T-helper 2 cell treated with Interferon-gamma antibody and Interleukin-4, amounts not matched to agents 5 μg/mL and 100 μg/mL, for 36 hours (primary cell): ENCODE results near the gene TGM3.

Experiments used
- DNase-seq: peaks from one replicate; pipeline ENCODE4 v3.0.0; 2021; ENCODE audit warnings: low spot score
- H3K27ac Mint-ChIP-seq: one replicate; pipeline ENCODE4 v1.8.0; 2021; ENCODE audit warnings: mild to moderate bottlenecking, mixed read lengths
- H3K27me3 Mint-ChIP-seq: one replicate; pipeline ENCODE4 v1.8.0; 2021; ENCODE audit warnings: low read depth, mixed read lengths
- H3K36me3 Mint-ChIP-seq: one replicate; pipeline ENCODE4 v1.8.0; 2021; ENCODE audit warnings: low read depth, mixed read lengths
- H3K4me1 Mint-ChIP-seq: one replicate; pipeline ENCODE4 v1.8.0; 2021; ENCODE audit warnings: low read depth, mixed read lengths
- H3K4me3 Mint-ChIP-seq: one replicate; pipeline ENCODE4 v1.8.0; 2022; ENCODE audit warnings: mild to moderate bottlenecking, moderate library complexity, mixed read lengths
- H3K9me3 Mint-ChIP-seq: one replicate; pipeline ENCODE4 v1.8.0; 2021; ENCODE audit warnings: mixed read lengths

TGM3 gene

DNA sequence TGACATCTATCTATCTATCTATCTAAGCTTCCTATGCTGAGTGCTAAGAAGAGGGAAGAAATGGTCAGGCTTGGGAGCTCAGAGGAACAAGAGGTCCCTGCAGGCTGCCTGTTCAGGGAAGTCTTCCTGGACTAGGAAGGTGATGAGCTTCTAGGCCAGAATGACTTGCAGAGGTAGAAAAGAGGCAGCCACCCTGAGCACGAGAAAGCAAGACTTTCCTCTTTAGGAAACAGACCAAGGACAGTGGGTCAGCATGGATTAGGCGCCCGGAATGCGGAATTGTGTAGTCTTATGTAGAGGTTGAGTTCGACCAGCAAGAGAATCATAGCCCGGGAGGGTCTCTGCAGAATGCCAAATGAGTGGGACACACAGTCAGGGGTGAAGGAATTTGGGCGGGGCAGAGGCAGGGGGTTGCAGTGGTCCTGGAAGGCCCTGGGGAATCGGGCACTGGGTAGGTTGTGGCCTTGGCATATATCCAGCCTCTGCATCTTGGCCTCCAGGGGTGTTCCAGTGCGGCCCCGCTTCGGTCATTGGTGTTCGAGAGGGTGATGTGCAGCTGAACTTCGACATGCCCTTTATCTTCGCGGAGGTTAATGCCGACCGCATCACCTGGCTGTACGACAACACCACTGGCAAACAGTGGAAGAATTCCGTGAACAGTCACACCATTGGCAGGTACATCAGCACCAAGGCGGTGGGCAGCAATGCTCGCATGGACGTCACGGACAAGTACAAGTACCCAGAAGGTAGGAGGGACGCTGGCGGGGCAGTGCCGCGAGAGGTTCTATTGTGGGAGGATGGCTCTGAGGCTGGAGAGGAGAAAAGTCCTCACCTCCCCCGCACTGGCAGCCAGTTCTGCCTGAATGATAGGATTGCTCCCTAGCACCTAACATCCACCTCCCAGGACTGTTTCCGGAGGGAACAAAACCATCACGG, 32.1 kb downstream of the TGM3 start:
- no peak for DNase-seq
- no peaks in the 10 kb centered on the region for H3K9me3 Mint-ChIP-seq
- H3K36me3 Mint-ChIP-seq, result no peaks in the 10 kb centered on the region
- H3K4me1 Mint-ChIP-seq, result no peaks in the 10 kb centered on the region
- no peak overlapping the region for H3K27ac Mint-ChIP-seq
- no peak overlapping the region for H3K4me3 Mint-ChIP-seq
- H3K27me3 Mint-ChIP-seq, result peaks cover 15% of the 10 kb centered on the region

DNA sequence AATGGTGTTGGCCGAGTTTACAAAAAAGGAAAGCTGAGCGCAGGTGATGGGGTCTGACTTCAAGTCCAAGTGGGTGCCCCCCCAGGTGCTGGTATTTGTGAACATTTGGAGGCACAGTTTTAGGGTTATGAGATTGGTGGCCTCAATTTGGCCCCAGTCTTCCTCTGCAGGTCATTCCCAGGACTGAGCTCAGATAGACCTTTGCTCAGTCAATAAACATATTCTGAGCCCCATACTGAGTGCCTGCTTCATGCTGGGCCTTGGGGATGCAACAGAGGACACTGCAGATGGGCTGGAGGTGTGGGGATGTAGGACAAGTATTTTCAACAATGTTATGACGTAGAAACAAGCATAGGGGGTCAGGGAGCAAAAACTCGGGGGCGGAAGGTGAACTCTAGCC, 33.5 kb downstream of the TGM3 start:
- Mint-ChIP-seq H3K27me3 (peaks cover 7% of the 10 kb centered on the region), H3K9me3 (no peaks in the 10 kb centered on the region), H3K36me3 (no peaks in the 10 kb centered on the region), H3K4me3 (no peak overlapping the region), H3K4me1 (no peaks in the 10 kb centered on the region), H3K27ac (no peak overlapping the region)
- no peak for DNase-seq

DNA sequence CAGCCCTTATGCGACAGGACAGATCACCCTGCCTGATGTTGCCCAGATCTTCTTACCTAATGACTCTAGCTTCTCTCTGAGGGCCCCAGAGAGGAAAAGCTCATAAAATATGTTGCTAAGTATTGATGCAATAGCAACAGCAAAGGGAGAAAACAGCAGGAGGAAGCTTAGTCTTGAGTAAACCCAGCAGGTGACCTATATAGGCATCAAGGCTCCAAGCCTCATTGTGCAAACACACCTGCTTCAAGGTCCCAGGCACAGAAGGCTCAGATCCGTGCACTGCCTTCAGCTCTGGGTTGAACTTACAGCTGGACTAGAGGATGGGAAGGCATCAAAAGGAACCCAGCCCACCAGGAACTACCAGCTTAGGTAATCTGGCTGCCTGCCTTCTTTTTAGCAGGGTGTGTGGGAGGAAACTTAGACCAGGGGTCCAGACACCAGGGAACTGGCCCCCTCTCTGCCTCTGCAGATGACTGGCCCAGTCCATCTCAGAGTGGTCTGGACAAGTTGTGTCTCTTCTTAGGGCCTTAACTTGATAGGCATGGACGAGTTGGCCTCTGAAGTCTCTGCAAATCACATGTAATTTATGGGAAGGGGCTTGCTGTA, 34.4 kb downstream of the TGM3 start:
- Mint-ChIP-seq H3K36me3 (no peaks in the 10 kb centered on the region), H3K4me3 (no peak overlapping the region), H3K27ac (no peak overlapping the region), H3K9me3 (no peaks in the 10 kb centered on the region), H3K27me3 (no peaks in the 10 kb centered on the region), H3K4me1 (no peaks in the 10 kb centered on the region)
- no peak for DNase-seq

DNA sequence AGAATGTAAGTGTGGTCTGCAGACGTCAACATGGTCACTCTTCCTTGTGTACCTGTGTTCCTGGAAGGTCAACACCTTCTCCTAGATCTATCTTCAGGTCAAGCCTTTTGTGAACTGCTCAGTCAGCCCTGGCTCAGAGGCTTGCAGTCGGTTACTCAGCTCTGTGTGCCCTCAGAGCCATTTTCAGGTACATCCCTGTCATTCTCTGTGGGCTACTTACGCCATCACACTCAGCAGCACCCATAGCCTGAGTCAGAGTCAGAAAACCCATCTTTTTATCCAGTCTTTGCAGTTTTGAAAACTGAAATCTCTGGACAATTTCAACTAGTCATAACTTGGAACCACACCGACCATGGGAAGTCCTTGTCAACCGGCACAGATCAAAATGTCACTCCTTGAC, 35.3 kb downstream of the TGM3 start:
- H3K4me1 Mint-ChIP-seq, result no peaks in the 10 kb centered on the region

DNA sequence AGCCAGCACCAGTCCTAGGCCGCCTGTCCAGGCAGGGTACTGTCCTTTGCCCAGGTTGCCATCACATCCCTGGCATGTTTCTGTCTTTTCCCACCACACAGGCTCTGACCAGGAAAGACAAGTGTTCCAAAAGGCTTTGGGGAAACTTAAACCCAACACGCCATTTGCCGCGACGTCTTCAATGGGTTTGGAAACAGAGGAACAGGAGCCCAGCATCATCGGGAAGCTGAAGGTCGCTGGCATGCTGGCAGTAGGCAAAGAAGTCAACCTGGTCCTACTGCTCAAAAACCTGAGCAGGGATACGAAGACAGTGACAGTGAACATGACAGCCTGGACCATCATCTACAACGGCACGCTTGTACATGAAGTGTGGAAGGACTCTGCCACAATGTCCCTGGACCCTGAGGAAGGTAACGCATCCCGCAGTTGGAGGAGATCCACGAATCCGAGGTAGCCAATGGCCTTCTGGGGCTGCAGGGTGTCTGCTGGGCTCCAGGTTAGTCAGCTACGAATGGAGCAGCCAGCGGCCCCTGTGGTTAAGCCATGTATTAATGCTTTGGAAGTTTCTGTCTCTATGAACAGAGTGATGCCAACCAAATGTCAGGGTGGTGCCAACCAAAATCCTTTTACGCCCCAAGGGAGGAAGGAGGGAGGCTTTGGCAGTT, 36.2 kb downstream of the TGM3 start:
- Mint-ChIP-seq H3K4me3 (no peak overlapping the region), H3K36me3 (no peaks in the 10 kb centered on the region), H3K27me3 (no peaks in the 10 kb centered on the region), H3K4me1 (no peaks in the 10 kb centered on the region), H3K9me3 (no peaks in the 10 kb centered on the region), H3K27ac (no peak overlapping the region)
- DNase-seq, result no peak

More for the DNA sequence above, 35.3 kb downstream of the TGM3 start:
- Mint-ChIP-seq H3K36me3 (no peaks in the 10 kb centered on the region), H3K27me3 (no peaks in the 10 kb centered on the region), H3K9me3 (no peaks in the 10 kb centered on the region), H3K4me3 (no peak overlapping the region), H3K27ac (no peak overlapping the region)
- DNase-seq, result no peak

- Mint-ChIP-seq H3K27me3 (no peaks in the 10 kb centered on the region), H3K36me3 (no peaks in the 10 kb centered on the region), H3K9me3 (no peaks in the 10 kb centered on the region), H3K4me1 (no peaks in the 10 kb centered on the region), H3K4me3 (no peak overlapping the region), H3K27ac (no peak overlapping the region)
- DNase-seq, result no peak
Observed at GRCh38 chr20:2332711-2333110, 36.9 kb downstream of the TGM3 start.

GRCh38 chr20:2333821-2334220, 38.0 kb downstream of the TGM3 start:
- Mint-ChIP-seq H3K36me3 (no peaks in the 10 kb centered on the region), H3K27me3 (no peaks in the 10 kb centered on the region), H3K9me3 (no peaks in the 10 kb centered on the region), H3K27ac (no peak overlapping the region), H3K4me1 (no peaks in the 10 kb centered on the region), H3K4me3 (no peak overlapping the region)
- no peak for DNase-seq

GRCh38 chr20:2335096-2335870, 39.5 kb downstream of the TGM3 start:
- no peak overlapping the region for H3K27ac Mint-ChIP-seq
- no peaks in the 10 kb centered on the region for H3K4me1 Mint-ChIP-seq
- no peak for DNase-seq
- no peaks in the 10 kb centered on the region for H3K36me3 Mint-ChIP-seq
- H3K27me3 Mint-ChIP-seq, result no peaks in the 10 kb centered on the region
- H3K4me3 Mint-ChIP-seq, result no peak overlapping the region
- no peaks in the 10 kb centered on the region for H3K9me3 Mint-ChIP-seq

GRCh38 chr20:2336471-2336870, 40.7 kb downstream of the TGM3 start:
- DNase-seq, result no peak
- no peaks in the 10 kb centered on the region for H3K9me3 Mint-ChIP-seq
- no peaks in the 10 kb centered on the region for H3K36me3 Mint-ChIP-seq
- no peak overlapping the region for H3K4me3 Mint-ChIP-seq
- no peak overlapping the region for H3K27ac Mint-ChIP-seq
- H3K27me3 Mint-ChIP-seq, result no peaks in the 10 kb centered on the region
- no peaks in the 10 kb centered on the region for H3K4me1 Mint-ChIP-seq

DNA sequence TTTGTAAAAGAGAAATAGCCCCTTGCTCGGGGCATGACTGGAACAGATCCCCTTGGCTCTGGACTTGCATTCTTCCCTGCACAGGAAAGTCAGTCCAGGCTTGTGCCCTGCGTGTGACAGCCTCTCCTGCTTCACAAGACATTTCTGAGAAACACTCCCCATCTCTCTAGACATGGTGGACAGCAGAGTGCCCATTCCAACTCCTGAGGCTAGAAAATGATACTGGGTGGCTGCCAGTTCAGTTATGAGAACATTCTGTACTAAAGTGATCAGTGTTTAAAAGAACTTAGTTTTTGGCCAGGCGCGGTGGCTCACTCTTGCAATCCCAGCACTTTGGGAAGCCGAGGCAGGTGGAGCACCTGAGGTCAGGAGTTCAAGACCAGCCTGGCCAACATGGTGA, 41.3 kb downstream of the TGM3 start:
- no peaks in the 10 kb centered on the region for H3K36me3 Mint-ChIP-seq
- H3K27ac Mint-ChIP-seq, result no peak overlapping the region
- no peaks in the 10 kb centered on the region for H3K9me3 Mint-ChIP-seq
- H3K27me3 Mint-ChIP-seq, result no peaks in the 10 kb centered on the region
- no peaks in the 10 kb centered on the region for H3K4me1 Mint-ChIP-seq
- no peak for DNase-seq
- H3K4me3 Mint-ChIP-seq, result no peak overlapping the region

- H3K4me3 Mint-ChIP-seq, result no peak overlapping the region
- no peaks in the 10 kb centered on the region for H3K9me3 Mint-ChIP-seq
- H3K36me3 Mint-ChIP-seq, result no peaks in the 10 kb centered on the region
- H3K27me3 Mint-ChIP-seq, result peaks cover 3% of the 10 kb centered on the region
- no peak overlapping the region for H3K27ac Mint-ChIP-seq
- H3K4me1 Mint-ChIP-seq, result no peaks in the 10 kb centered on the region
- DNase-seq, result no peak
Observed at GRCh38 chr20:2338411-2339066, 42.7 kb downstream of the TGM3 start.

- H3K36me3 Mint-ChIP-seq, result no peaks in the 10 kb centered on the region
- H3K9me3 Mint-ChIP-seq, result no peaks in the 10 kb centered on the region
- no peak for DNase-seq
- no peak overlapping the region for H3K27ac Mint-ChIP-seq
- H3K4me1 Mint-ChIP-seq, result no peaks in the 10 kb centered on the region
- H3K4me3 Mint-ChIP-seq, result no peak overlapping the region
- H3K27me3 Mint-ChIP-seq, result peaks cover 3% of the 10 kb centered on the region
Observed at GRCh38 chr20:2340136-2340535, 44.3 kb downstream of the TGM3 start.

DNA sequence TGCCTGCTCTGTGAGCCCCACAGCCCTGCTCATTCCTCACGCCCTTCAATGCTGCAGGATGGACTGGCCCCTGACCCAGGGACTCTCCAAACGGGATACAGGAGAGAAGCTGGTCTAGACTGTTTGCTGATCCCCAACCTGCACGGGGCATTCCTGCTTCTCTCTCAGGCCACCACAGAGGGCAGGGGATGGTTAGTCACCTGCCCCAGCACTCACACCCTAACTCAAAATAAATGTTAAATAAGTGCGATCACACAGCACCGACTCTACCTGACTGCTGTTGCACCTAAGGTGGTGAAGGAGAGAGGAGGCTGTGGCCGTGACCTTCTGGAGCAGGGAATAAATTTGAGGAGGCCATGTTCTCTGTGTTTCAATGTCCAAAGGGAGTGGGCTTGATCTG, 45.0 kb downstream of the TGM3 start:
- Mint-ChIP-seq H3K27me3 (peaks cover 3% of the 10 kb centered on the region), H3K4me1 (no peaks in the 10 kb centered on the region), H3K36me3 (no peaks in the 10 kb centered on the region), H3K27ac (no peak overlapping the region), H3K9me3 (no peaks in the 10 kb centered on the region), H3K4me3 (no peak overlapping the region)
- no peak for DNase-seq
